ENCODE results near the gene RNF169.

Gene RNF169

DNA sequence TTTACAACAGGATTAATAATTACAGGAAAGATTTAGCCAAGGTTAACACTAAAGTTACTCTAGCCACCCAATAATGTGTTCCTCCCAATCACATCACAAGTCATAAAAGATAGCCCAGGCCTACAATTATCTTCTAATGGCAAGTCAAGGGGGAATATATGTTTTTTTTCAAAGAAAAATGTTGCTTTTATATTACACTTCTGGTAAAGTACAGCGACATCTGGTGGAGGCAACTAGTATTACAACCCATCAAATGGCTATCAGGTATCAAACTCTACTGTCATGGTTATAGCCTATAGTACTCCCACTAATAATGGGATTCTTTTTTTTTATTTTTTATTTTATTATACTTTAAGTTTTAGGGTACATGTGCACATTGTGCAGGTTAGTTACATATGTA lies 128.5 kb downstream of the RNF169 start:
- Mint-ChIP-seq H3K27me3 (no peaks in the 10 kb centered on the region), H3K4me3 (no peak overlapping the region), H3K27ac (no peak overlapping the region), H3K9me3 (peaks cover 1% of the 10 kb centered on the region), H3K36me3 (peaks cover 42% of the 10 kb centered on the region), H3K4me1 (no peaks in the 10 kb centered on the region)
- ATAC-seq (ENCODE audit: low read depth) = no peak
- no peak for DNase-seq (ENCODE audit: low spot score in 2 of 2)
